Endothelial cell of umbilical vein (primary cell): ENCODE results near the gene BMPR1A. TPM values are rescaled to one million over a fixed set of nuclear protein-coding genes. Genes with fewer than 3 reads are reported as not detected.
"Not testable (repeated sequence)": the region's sequence is repeated elsewhere in the genome, so short reads cannot be mapped to it uniquely, and the experiment has no call there.

Source experiments
- BruUV-seq: library from RNA; stranded (reverse); fragments of 400-500 nt; replicated peaks from 2 replicates; lab custom pipeline; 2021; lab: Mats Ljungman, UMichigan
- CTCF ChIA-PET: fragments of 300-600, 350-600 bp; sonication (Branson Sonifier 250); formaldehyde crosslinking; loops from one replicate; lab custom pipeline; 2021; ENCODE audit warnings: antibody characterized with exemption, inconsistent platforms; lab: Charles Lee
- POLR2A ChIA-PET: fragments of 300-600, 350-600 bp; sonication (Branson Sonifier 250); formaldehyde crosslinking; loops from one replicate; lab custom pipeline; 2021; ENCODE audit warnings: antibody characterized with exemption, inconsistent platforms; lab: Charles Lee
- DNase-seq: peaks from one replicate; pipeline ENCODE4 v3.0.0-alpha.2; 2011; ENCODE audit warnings: low read depth, low spot score
- FAIRE-seq: peaks from 2 replicates; lab custom pipeline; 2011; peaks lifted over from hg19 to GRCh38; lab: Jason Lieb, UNC
- H2AFZ ChIP-seq: 2 replicates; pipeline ENCODE4 v1.6.0; 2012; ENCODE audit warnings: low read depth, low read length, control low read depth, inconsistent platforms
- H3K27ac ChIP-seq: 2 replicates; pipeline ENCODE4 v1.5.1; 2011; ENCODE audit warnings: low read depth, mild to moderate bottlenecking, control low read depth, low read length, moderate library complexity; ENCODE audit not compliant: insufficient read depth
- H3K27me3 ChIP-seq, 2 experiments: 2 replicates each; pipeline versions ENCODE4 v1.6.0 to v1.6.1; 2011; ENCODE audit warnings: low read length in 2 of 2, mixed read lengths in 1 of 2; ENCODE audit not compliant: control insufficient read depth in 2 of 2, insufficient read depth in 2 of 2
- H3K36me3 ChIP-seq, 2 experiments: 2 replicates in 1 of 2; 3 replicates in 1 of 2; pipeline ENCODE4 v1.5.1; 2011; ENCODE audit warnings: low read length in 2 of 2, mild to moderate bottlenecking in 1 of 2, moderate library complexity in 1 of 2; ENCODE audit not compliant: control insufficient read depth in 2 of 2, insufficient read depth in 2 of 2; ENCODE audit errors: extremely low read depth in 1 of 2
- H3K4me1 ChIP-seq: 3 replicates; pipeline ENCODE4 v1.5.1; 2011; ENCODE audit warnings: mild to moderate bottlenecking, low read length; ENCODE audit not compliant: control insufficient read depth, insufficient read depth; ENCODE audit errors: extremely low read depth
- H3K4me2 ChIP-seq: 2 replicates; pipeline ENCODE4 v1.6.1; 2011; ENCODE audit warnings: low read length, control low read depth, mixed read lengths; ENCODE audit not compliant: insufficient read depth
- H3K4me3 ChIP-seq, 3 experiments: fragments of 200-600 bp in 1 of 3; sonication (generic), shearing (Covaris generic) in 1 of 3; replicated peaks in 1 of 3; 2 replicates each; pipeline ENCODE4 v1.5.1; 2011 to 2016; ENCODE audit warnings: control low read depth in 3 of 3, low read length in 3 of 3, mild to moderate bottlenecking in 2 of 3, inconsistent platforms in 1 of 3, low read depth in 1 of 3, moderate library complexity in 1 of 3; ENCODE audit not compliant: insufficient read depth in 1 of 3
- H3K79me2 ChIP-seq: 2 replicates; pipeline ENCODE4 v1.6.0; 2012; ENCODE audit warnings: low read length, inconsistent platforms; ENCODE audit not compliant: control insufficient read depth, insufficient read depth
- H3K9ac ChIP-seq: replicated peaks from 2 replicates; pipeline ENCODE3; 2011; ENCODE audit warnings: low read length, control low read depth; ENCODE audit not compliant: insufficient read depth; ENCODE audit errors: extremely low read depth
- H3K9me1 ChIP-seq: replicated peaks from 3 replicates; pipeline ENCODE4 v1.6.0; 2011; ENCODE audit warnings: mild to moderate bottlenecking, low read length; ENCODE audit not compliant: control insufficient read depth, insufficient read depth; ENCODE audit errors: extremely low read depth
- H3K9me3 ChIP-seq: replicated peaks from 2 replicates; pipeline ENCODE4 v1.5.1; 2012; ENCODE audit warnings: low read length, inconsistent platforms; ENCODE audit not compliant: control insufficient read depth, insufficient read depth
- H4K20me1 ChIP-seq: replicated peaks from 2 replicates; pipeline ENCODE3; 2011; ENCODE audit warnings: mild to moderate bottlenecking, low read length; ENCODE audit not compliant: control insufficient read depth, insufficient read depth; ENCODE audit errors: extremely low read depth
- EZH2 ChIP-seq: IDR thresholded peaks from 2 replicates; pipeline ENCODE4 v1.6.1; 2012; ENCODE audit warnings: borderline replicate concordance, low read depth, mild to moderate bottlenecking, moderate library complexity, low read length, inconsistent platforms; ENCODE audit not compliant: severe bottlenecking
- FOS ChIP-seq: IDR thresholded peaks from 2 replicates; pipeline ENCODE4 v1.6.1; 2011; ENCODE audit warnings: mild to moderate bottlenecking, low read length, moderate library complexity, borderline replicate concordance; ENCODE audit not compliant: insufficient read depth
- GATA2 ChIP-seq: IDR thresholded peaks from 2 replicates; pipeline ENCODE4 v1.7.0; 2011; ENCODE audit warnings: low read depth, mild to moderate bottlenecking, moderate library complexity, mixed read lengths, low read length; ENCODE audit not compliant: insufficient read length, insufficient read depth
- JUN ChIP-seq: IDR thresholded peaks from 2 replicates; pipeline ENCODE4 v1.6.1; 2011; ENCODE audit warnings: borderline replicate concordance, low read depth; ENCODE audit not compliant: insufficient read length, insufficient read depth
- MAX ChIP-seq: IDR thresholded peaks from 2 replicates; pipeline ENCODE4 v1.6.1; 2011; ENCODE audit not compliant: insufficient read depth, insufficient read length
- MYC ChIP-seq: IDR thresholded peaks from one replicate; pipeline ENCODE4 v1.6.1; 2011; ENCODE audit warnings: mild to moderate bottlenecking, low read depth, low read length
- POLR2A ChIP-seq: IDR thresholded peaks from 2 replicates; pipeline ENCODE4 v1.6.1; 2012; ENCODE audit warnings: low read depth, mild to moderate bottlenecking, control low read depth, low read length
- POLR2AphosphoS5 ChIP-seq: IDR thresholded peaks from 2 replicates; pipeline ENCODE4 v1.6.1; 2012; ENCODE audit warnings: low read depth, mild to moderate bottlenecking, control low read depth, low read length, moderate library complexity; ENCODE audit not compliant: insufficient read depth
- dilution Hi-C: fragments of 300-500 bp; cut with MboI; formaldehyde crosslinking; loops from one replicate; pipeline ENCODE4 v1.15.0; 2019; ENCODE audit warnings: low sequenced_read_pairs; ENCODE audit not compliant: extremely low pct_ligation_motif_present
- intact Hi-C: fragments of 100-400 bp; cut with micrococcal nuclease; formaldehyde crosslinking; loops from one replicate; pipeline ENCODE4 v1.10.0; 2022
- polyA plus RNA-seq, 4 experiments: library from polyadenylated mRNA; depleted of rRNA in 3 of 4; stranded (reverse) in 3 of 4; unstranded in 1 of 4; fragments of >200 nt; gene quantifications; 2 replicates each; pipeline versions ENCODE4 v1.2.1 to v1.2.3, GENCODE V29; 2011 to 2012; ENCODE audit warnings: missing spikeins in 1 of 4
- total RNA-seq: library from RNA; stranded (reverse); gene quantifications from 2 replicates; pipeline ENCODE4 v1.2.3, GENCODE V29; 2021
- TF ChIP-seq, protein P1 (sequence below), 2 donors: IDR thresholded peaks; 1 replicate in 1 of 2; 2 replicates in 1 of 2; pipeline ENCODE4 v1.5.1; 2011; ENCODE audit warnings: low read length in 2 of 2, mild to moderate bottlenecking in 2 of 2, moderate library complexity in 2 of 2, control low read depth in 1 of 2, inconsistent platforms in 1 of 2, low read depth in 1 of 2; ENCODE audit not compliant: insufficient read depth in 1 of 2; ENCODE audit errors: extremely low read depth in 1 of 2

BMPR1A gene
- total and polyA plus RNA-seq, 2 donors (not counting 3 experiments of a cell fraction or from before 2014, with no cell fraction given) = not detected

GRCh38 chr10:86932674-86933073, 176.3 kb downstream of the BMPR1A start:
- Histone ChIP-seq H3K4me1 (no peaks in the 10 kb centered on the region), H3K9ac (no peak overlapping the region), H3K4me3 (no peak overlapping the region), H3K4me2 (no peak overlapping the region), H2AFZ (no peak overlapping the region), H3K36me3 (peaks cover 23 to 37% of the 10 kb centered on the region in 2 experiments), H4K20me1 (no peaks in the 10 kb centered on the region), H3K27me3 (no peaks in the 10 kb centered on the region), H3K9me1 (no peaks in the 10 kb centered on the region), H3K9me3 (no peaks in the 10 kb centered on the region), H3K27ac (no peak overlapping the region), H3K79me2 (peaks cover 2% of the 10 kb centered on the region)
- ChIA-PET CTCF (interaction anchor here (1.0 to 1.1 kb wide), 3 partner anchors 28 to 34 kb away, joined by 3 to 7 read pairs (median 3); no protein-coding TSS in a partner anchor), POLR2A (no interaction called here)
- FAIRE-seq (no peak), DNase-seq (no peak)
- no TSS peak for BruUV-seq
- TF ChIP-seq MYC (no peak), MAX (no peak), FOS (no peak), POLR2AphosphoS5 (no peak), JUN (no peak), EZH2 (no peak), GATA2 (no peak), POLR2A (no peak)
- TF ChIP-seq, protein P1, sequence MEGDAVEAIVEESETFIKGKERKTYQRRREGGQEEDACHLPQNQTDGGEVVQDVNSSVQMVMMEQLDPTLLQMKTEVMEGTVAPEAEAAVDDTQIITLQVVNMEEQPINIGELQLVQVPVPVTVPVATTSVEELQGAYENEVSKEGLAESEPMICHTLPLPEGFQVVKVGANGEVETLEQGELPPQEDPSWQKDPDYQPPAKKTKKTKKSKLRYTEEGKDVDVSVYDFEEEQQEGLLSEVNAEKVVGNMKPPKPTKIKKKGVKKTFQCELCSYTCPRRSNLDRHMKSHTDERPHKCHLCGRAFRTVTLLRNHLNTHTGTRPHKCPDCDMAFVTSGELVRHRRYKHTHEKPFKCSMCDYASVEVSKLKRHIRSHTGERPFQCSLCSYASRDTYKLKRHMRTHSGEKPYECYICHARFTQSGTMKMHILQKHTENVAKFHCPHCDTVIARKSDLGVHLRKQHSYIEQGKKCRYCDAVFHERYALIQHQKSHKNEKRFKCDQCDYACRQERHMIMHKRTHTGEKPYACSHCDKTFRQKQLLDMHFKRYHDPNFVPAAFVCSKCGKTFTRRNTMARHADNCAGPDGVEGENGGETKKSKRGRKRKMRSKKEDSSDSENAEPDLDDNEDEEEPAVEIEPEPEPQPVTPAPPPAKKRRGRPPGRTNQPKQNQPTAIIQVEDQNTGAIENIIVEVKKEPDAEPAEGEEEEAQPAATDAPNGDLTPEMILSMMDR (IDR thresholded peaks at IDR 0.05; ENCODE audit: extremely low read depth in 1 of 2, insufficient read depth in 1 of 2, low read depth in 1 of 2, low read length in 2 of 2) = no peak
- dilution Hi-C loops (no loop called here), intact Hi-C loops (no loop called here)

- CTCF ChIA-PET = interaction anchor here (1.5 kb wide), 1 partner anchor 25 kb away, joined by 3 read pairs; no protein-coding TSS in a partner anchor
- H3K9me3 ChIP-seq, H4K20me1 ChIP-seq, BruUV-seq, H3K79me2 ChIP-seq, H2AFZ ChIP-seq, H3K27ac ChIP-seq, H3K9me1 ChIP-seq, H3K4me1 ChIP-seq, dilution Hi-C loops, intact Hi-C loops, H3K9ac ChIP-seq, H3K4me2 ChIP-seq, H3K27me3 ChIP-seq, FAIRE-seq, H3K4me3 ChIP-seq, POLR2A ChIA-PET, DNase-seq: not testable (repeated sequence)
- H3K36me3 ChIP-seq = peaks cover 31 to 45% of the 10 kb centered on the region in 2 experiments
Measured at GRCh38 chr10:86934162-86934711, 177.8 kb downstream of the BMPR1A start.
